Activated CD4-positive, CD25-positive, alpha-beta regulatory T cell treated with anti-CD3 and anti-CD28 coated beads, Interleukin-2, amount 50 U/mL, for 24 hours (primary cell): ENCODE data around the gene PRDM15.

Experiments
- ATAC-seq, 2 donors: fragments of 150-1000 bp; cut with Tn5 transposase; one replicate each; pipeline ENCODE4 v1.10.0; 2021; ENCODE audit warnings: mild to moderate bottlenecking in 1 of 2, moderate library complexity in 1 of 2

PRDM15 gene

DNA sequence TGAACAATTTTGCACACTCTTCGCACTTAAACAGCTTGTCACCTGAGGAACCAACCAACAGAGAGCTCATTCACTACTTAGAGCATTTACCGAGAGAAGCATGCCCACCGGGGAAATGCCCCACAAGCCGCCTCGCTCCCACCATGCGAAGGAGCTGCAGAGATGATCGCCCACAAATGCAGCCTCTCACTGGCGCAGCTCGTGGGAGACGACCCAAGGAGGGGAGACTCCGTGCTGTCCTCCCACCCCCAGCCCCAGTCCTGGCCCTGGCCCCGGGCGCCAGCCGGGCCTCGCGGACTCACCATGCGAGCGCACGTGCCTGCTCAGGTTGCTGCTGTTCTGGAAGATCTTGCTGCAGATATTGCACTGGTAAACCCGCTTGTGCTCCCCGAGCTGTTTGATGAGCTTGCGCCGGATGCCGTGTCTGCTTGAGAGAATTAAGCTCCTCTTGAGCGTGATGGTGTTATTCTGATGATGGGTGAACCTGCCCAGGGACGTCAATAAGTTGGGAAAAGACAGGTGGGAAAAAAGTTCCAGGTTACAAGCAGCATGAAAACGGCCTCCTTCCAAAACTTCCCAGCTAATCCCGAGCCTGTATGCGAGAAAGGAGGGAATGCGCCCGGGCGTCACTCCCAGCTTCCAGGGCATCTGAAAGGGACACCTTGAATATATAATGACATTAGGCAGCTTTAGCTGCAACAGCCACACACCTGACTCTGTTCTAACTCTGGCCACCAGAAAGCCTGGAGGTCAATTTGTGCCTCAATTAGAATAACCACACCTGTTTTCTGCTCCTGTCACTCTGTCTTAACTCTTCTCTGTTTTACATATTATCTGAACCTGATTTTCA is 42.8 kb downstream of the PRDM15 start:
- ATAC-seq, result no peak

DNA sequence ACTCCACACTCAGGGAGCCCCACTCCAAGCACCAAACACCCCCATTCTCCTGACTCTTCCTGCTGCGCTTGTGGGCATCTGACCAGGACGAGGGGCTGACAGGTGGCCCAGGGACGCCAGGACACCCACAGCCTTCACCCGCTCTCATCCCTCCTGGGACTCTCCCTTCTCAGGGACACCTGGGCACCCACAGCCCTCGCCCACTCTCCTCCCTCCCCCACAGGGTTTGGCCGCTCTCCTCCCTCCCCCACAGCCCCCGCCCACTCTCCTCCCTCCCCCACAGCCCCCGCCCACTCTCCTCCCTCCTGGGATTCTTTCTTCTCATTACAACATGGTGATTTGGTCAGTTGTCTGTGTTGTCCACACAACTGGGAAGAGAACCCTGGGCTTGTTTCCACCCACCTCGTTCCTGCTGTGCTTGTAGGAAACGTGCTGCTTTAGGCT is 43.4 kb downstream of the PRDM15 start:
- ATAC-seq, result no peak

DNA sequence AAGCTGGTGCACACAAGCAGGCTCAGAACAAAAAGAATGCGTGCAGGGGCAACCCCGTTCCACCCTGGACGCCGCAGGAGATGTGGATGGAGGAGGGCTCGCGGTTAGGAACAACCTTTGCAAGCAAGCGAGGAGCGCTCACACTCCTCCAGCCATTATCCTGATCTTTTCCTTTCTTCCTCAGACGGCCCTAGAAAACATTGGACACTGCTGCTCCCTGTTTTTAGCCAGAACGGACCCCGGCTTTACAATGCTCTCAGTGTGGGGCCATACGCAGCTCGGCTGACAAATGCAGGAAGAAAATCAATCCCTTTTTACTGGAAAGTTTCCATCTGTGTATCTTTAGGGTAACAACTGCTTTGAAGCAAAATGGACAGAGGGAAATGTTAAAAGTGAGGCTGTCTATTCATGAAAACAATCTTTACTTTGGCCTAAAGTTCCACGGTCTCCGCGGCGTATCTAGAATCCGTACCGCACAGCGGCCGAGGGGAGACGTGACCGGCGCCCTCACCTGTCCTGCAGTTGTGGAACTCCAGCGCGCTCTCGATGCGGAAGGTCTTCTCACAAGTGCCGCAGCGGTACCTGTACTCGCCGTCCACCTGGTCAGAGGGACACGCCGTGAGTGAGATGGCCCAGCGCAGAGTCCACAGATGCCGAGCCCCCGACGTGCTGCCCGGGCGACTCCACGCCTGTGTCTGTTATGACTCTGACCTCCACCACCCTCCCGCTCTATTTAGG is 44.0 kb downstream of the PRDM15 start:
- no peak for ATAC-seq

DNA sequence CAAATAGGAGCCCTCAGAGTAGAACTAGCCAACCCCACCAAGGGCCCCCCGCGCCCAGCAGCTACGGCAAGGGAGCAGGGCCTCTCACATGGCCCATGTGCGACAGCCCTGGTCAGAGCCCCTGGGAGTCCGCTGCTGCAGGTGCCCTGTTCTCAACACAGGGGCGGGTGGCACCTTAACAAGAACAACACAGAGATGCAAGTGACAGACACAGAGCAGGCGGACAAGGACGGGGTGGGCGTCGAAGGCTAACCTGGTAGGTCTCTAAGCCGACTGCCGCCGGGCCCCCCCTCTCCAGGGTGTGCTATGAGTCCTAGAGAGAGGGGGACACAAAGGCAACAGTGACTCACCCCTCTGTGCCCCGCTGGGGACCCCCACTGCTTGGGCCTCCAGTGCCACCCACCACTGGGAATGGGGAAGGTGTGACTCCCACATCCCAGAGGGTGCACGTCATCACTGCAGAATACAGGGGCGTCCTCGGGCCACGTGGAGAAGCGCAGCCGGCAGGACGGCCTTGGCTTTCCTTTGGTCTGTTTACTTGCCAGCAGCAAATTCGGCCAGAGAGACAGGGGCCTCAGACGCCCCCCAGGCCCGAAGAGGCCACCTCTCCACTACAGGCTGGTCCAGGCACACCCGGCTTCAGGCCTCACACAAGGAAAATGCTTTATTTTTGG is 44.8 kb downstream of the PRDM15 start:
- ATAC-seq, result no peak

DNA sequence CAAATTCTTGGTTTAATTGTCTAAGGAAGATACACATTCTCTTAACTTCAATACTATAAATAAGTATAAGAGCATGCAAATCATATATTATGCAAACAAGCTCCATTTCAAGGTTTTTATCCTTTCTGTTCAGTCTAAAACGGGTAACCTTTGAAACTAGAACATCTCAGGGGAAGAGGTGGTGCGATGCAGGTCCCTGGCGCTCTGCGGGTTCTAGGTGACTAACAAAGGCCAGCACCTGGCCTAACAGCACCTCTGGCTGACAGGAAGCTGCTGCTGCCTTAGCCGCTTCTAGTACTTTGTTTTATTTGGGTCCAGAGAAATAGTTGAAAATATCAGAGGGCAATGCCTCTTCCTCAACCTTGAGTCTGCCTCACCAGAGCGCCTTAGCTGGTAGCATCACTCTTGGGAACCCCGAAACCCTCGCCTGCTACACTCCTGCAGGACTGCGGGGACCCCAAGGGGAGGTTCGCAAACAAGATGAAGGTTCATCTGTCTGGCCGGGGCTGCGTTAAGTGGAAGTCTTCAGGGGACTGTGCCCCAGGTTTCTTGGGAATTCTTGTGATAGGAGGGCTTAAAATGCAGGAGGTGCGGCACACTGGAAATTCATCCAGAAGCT is 45.5 kb downstream of the PRDM15 start:
- ATAC-seq, result no peak

DNA sequence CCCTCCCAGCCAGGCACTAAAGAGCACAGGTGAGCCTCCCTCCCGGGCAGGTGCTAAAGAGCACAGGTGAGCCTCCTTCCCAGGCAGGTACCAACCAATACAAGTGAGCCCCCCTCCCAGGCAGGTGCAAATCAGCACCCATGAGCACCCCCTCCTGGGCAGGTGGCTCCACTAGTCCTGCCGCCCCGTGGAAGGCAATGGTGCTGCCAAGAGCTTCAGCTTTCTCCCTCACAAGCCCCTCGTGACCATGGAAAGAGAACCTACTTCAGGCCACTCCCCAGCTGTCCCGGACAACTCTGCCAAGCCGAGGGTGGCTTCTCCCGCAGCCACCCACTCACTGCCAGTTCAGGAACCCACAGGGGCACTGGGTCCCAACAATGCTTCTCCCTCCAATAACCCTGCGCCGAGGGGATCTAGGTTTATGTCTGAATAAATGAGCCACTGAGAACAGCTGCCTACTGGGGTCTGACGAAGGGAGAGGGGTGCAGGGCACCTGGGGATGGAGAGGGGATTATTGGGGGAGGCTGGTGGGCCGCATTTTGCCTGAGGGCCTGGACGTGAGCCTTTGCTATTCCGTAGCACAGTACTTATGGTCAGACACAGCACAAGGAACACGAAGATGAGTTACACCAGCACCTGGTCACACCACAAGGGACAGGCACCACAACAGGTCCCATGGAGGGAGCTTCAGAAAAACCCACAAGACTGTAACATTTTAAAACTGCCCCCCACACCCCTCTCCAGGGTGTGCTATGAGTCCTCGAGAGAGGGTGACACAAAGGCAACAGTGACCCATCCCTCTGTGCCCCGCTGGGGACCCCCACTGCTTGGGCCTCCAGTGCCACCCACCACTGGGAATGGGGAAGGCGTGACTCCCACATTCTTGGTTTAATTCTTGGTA is 46.3 kb downstream of the PRDM15 start:
- no peak for ATAC-seq

DNA sequence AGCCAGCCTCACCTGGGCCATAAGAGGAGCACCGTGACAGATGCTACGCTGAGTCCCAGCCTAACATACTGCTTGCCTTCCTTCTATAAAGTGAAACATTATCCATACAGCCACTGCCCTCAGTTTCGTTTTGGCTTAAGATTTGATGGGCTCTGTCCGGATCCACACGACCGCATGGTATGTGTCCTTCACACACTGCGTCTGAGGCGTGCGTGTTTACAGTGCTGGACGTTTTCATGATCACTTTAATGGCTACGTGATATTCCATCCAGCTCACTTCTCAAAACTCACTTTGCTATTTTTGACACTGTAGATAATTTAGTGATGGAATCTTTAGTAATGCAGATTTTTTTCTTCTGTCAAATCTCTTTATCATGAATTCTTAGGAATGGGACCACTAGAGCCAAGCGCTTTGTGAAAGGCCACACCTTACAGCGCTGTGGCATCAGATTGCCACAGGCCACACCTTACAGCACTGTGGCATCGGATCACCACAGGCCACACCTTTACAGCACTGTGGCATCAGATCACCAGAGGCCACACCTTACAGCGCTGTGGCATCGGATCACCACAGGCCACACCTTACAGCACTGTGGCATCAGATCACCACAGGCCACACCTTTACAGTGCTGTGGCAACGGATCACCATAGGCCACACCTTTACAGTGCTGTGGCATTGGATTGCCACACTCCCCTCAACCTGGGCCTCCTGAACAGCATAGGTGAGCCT is 47.1 kb downstream of the PRDM15 start:
- no peak for ATAC-seq

DNA sequence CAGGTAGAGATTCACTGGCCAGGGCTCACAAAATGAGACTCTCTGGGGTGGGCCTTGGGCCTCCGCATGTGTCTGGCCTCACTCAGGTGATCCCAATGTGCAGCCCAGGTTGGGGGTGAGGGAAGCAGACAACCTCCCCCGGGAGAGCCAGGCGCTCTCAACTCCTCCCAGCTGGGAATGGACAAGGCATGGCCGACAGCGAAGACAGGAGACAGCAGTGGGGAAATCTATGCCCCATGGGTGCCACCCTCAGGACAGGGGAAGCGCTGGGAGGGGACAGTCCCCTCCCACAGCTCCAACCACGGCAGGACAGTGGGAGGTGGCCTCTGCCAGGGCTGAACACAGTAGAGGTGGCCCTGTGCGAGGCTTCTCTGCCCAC is 47.7 kb downstream of the PRDM15 start:
- ATAC-seq, result no peak

DNA sequence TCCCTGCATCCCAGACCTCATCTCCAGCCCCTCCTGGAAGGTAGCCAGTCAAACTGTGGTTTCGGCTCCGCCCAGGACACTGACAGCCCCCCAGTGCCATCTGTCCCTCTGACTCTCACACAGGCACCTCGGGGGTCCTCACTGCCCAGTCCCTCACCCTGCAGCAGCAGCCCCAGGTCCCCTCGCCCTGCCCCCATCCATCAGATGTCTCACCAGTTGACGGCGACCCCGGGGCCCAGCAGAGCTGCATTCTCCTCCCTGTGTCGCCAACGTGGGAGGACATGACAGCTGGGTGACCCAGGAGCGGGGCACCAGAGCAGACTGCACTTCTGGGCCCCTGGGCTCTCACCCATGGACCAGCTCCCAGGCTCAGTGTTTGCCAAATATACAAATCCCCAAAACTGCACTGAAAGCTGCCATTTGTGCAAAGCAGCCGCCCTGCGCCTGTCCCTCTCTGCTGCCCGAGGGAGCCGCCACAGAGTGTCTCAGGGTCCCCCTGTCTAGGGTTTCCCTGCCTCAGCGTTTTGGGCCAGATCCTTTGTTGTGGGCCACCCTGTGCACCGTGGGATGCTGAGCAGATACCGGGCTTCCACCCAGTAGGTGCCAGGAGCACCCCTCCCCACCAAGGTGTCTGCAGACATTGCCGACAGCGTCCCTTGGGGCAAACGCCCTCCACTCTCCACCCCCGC is 48.2 kb downstream of the PRDM15 start:
- ATAC-seq, result no peak

DNA sequence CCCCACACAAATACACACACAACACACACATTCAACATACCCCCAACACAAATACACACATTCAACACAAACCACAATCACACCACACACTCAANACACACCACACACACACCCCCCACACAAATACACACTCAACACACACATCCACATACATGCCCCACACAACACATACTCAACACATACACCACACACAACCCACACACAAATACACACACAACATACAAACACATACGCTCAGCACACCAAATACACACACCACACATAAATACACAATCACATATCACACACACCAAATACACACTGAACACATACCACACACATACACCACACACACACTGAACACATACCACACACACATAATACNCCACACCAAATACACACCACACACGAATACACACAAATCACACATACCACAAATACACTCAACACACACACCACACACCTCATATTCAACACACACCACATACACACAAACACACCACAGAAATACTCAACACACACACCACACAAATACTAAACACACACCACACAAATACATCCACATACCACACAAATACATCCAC is 48.9 kb downstream of the PRDM15 start:
- ATAC-seq, result no peak

DNA sequence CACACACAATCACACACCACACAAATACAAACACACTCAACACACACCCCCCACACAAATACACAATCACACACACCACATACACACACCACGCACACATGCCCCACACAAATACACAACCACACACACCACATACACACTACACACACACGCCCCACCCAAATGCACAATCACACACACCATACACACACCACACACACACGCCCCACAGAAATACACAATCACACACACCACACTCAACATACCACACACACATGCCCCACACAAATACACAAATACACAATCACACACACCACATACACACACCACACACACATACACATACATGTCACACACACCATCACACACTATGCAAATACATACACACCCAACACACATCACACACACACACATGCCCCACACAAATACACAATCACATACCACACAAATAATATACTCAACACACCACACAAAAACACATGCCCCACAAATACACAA is 50.2 kb downstream of the PRDM15 start:
- ATAC-seq, result no peak

DNA sequence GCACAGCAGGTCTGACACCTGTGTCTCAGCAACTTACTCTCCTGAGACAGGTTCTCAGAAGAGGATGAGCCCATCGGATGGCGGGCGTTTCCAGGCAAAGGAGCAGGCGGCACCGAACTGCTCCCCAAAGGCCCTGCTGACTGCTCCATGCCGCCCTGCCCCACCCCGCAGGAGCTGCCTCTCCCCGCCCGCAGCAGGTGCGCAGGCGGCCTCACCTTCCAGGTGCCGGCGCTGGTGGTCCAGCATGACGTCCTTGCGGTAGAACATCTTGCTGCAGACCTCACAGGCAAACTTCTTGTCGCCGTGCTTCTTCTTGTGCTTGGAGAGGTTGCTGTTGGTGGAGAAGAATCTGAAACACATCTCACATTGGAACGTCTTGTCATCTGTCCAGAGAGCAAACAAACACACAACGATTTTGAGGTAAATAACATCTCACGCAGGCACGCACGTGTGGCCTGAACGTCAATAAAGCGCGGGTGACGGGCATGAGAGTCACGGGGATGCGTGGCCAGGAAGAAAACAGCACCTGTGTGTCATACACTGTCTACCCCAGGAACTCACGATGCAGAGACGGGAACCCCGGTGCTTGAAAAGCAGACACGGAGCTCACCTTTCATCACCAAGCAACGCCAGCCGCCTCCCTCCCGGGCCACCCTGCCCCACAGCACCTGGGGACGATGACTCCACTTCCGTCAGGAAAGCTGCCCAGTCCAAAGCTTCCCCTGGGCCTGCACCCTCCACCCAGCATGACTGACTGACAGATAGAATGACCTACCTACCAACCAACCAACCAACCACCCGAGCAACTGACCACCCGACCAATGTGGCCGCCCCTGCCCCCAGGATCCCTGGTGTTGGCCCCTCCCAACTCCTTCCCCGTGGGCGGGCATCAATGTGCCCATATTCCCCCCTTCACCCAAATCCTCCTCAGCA is 50.9 kb downstream of the PRDM15 start:
- no peak for ATAC-seq

DNA sequence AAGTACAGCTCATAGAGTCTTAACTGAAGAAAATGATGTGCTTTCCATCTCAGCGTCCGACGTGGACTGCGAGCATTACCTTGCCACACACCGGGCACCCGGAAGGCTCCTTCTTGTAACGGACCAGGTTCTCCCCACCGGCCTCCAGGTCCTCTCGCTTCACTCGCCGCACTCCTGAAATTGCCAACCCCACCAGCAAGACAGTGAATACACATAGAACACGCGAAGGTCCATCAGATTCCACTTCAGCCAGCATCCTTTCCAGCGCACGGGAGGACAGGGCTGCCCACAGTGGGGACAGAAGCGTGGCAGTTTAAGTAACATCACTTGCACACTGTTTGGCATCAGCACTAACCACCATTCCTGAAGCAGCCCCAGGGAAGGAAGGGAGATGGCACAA is 53.3 kb downstream of the PRDM15 start:
- ATAC-seq, result no peak

DNA sequence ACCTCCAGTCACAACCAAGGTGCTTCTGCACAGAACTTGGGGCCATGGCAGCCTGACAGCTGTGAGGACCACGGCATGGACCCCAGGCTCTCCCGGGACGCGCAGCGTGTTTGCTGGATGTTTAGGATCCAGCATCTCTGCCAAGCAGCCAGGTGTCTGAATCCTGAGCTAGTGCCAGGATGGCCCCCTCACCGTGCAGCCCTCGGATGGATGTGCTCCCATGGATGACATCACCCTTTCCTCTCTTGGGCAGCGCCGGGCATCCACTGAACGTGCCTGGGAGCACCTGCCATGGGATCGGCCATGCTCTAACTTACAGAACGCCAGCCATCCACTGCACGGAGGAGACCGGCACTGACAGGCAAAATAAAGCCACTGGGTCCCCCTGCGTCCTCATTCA is 53.9 kb downstream of the PRDM15 start:
- no peak for ATAC-seq

DNA sequence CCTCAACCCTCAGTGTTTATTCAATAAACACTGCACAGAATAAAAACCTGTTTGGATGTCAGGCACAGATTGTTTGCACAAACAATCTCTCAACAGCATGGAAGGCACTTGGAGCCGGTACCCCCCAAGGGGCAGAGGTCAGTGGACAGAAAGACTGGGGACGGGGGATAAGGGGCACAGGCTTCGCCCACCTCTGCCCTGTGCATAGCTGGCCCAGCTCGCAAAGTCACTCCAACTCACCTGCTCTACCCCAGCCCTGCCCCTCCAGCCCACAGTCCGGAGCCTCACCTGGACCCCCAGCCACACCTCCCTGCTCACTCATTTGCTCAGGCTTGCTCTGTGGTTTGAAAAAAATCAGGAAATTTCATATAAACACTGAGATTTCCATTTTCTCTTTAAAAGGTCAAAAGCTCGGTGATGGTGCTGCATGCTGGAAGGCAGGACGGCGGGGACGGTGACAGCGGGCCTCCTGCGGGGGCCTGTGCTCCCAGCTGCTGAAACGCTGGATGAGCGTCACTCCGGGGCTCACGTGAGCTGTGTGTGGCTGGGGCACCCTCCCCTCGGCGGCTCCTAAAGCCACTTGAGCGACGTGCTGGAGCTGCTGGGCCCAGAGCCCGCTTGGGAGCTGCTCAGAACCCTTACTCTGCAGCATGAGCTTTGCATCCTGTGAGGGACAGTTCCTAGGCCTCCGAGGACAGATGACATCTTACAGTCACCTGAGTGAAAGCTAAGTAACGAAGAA is 54.5 kb downstream of the PRDM15 start:
- no peak for ATAC-seq

DNA sequence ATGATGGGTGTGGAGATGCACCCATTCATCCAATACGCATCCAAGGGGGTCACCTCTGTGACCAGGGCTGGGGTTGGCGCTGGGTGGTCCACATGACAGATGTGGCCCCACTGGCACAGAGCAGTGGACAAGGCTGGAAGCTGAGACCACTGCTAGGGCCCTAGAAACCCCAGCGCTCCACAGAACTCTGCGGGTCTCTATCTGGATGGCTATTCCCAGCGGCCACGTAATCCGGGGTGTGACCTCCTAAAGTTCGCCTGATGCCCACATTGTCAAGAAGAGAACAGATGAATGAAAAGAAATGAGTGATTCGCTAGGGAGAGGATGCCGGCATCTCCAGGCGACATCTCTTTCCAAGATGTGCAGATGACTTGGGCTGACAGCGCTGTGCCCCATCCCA is 55.2 kb downstream of the PRDM15 start:
- no peak for ATAC-seq

DNA sequence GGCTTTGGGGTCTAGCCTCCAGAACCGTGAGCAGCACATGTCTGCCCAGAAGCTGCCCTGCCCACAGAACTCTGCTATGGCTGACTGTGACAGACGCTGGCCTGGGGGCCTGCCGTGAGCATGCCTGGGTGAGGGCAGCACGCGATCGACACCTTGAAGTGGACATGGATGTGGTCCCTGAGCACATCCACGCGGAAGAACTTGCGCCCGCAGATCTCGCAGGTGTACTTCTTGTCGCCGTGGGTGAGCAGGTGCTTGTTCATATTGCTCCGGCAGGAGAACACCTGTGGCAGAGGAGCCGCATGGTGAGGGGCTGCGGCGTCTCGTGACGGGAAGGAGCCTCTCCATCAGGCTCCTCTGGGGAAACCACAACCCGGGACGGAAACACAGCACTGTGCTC is 56.0 kb downstream of the PRDM15 start:
- ATAC-seq, result no peak

DNA sequence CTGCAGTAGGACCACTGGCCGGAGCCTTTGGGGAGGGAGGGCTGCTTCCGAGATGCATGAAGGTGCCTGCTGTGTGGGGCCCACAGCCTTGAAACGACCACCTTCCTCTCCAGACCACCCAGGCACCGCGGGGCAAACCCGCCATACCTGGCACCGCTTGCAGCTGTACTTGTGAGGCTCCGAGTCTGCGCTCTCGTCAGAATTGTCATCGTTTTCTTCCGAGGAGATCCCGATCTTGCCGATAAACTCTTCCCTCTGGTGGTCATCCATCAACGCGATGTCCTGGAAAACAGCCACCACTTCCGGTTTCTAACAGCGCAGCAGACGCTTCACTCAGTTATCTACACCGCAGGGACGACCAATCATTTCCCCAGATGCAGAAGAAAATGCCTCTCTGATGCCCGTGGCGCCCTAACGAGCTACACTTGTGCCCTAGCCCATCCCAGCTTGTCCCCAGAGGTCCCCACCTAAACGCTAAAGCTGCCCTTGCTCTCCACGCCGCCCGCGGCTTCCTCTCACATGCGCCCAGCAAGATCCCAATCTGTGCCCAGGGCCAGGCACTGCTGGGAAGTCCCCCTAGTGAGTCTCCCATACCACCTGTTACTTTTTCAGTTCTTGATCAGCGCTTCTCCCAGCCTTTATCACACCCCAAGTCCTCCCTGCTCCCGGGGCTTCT is 57.2 kb downstream of the PRDM15 start:
- no peak for ATAC-seq
